LNCAP (cell line): ENCODE data around the gene FMOD.

ENCODE experiments used
- CTCF ChIP-seq: fragments of 450-650 bp; IDR thresholded peaks from 2 replicates; pipeline ENCODE4 v1.5.1; 2017; ENCODE audit warnings: mild to moderate bottlenecking

Gene FMOD

GRCh38 chr1:203368624-203369451, 17.9 kb upstream of the FMOD start:
- TF ChIP-seq CTCF: no peak

GRCh38 chr1:203367057-203367456, 16.1 kb upstream of the FMOD start:
- no peak for TF ChIP-seq CTCF

GRCh38 chr1:203366476-203366875, 15.6 kb upstream of the FMOD start:
- TF ChIP-seq CTCF: no peak

GRCh38 chr1:203364806-203365205, 13.9 kb upstream of the FMOD start:
- no peak for TF ChIP-seq CTCF

- no peak for TF ChIP-seq CTCF
These were observed 13.3 kb upstream of the FMOD start for GRCh38 chr1:203364094-203364801.

- no peak for TF ChIP-seq CTCF
These were observed 11.8 kb upstream of the FMOD start for GRCh38 chr1:203362720-203363025.

- no peak for TF ChIP-seq CTCF
These were observed 11.2 kb upstream of the FMOD start for GRCh38 chr1:203361945-203362719.
